HG03064 (cell line): Measurements from ENCODE around the gene ATP5F1D.

Experiments used
- ATAC-seq: cut with Tn5 transposase; IDR thresholded peaks from one replicate; pipeline ENCODE4 v1.9.1; 2021; ENCODE audit warnings: low read depth; ENCODE audit not compliant: unreplicated experiment

Gene ATP5F1D

DNA sequence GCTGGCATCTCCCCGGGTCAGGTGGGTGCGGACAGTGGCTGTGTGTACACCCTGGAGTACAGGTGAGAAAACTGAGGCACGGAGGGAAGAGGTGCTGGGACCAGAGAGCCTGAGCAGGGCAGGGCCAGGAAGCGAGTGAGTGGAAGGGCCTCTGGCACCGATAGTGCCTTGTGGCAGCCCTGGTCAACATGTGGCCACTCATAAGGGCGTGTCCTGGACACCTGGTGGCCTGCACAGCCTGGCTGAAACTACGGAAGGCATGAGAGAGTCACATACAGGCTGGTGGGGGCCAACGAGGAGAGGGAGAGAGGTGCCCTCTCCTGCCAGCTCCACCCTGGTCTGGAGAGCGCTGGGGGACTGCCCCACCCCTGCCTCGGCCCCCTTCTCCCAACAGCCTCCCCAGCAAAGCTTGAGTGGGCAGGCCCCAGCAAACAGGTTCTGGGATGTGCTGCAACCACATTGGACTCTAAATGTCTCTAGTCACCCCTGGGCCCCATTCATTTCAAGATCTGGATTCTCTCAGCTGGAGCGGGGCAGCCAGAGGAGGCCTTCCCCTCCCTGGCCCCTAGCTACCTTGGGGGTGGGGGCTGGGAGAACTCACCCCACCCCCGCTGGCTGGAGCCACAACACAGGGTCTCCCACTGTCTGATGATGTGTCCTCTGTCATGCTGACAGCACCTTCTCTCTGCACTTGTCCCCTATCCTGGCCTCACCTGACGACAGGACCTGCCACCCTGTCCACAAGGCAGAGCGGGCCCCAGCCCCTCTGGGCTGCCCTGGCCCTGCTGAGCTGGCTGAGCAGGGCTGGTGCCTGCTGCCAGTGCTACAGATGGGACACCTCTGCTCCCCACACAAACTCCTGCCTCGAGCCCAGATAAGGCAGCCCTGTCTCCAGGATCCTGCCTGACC is 9.6 kb upstream of the ATP5F1D start:
- no peak for ATAC-seq

DNA sequence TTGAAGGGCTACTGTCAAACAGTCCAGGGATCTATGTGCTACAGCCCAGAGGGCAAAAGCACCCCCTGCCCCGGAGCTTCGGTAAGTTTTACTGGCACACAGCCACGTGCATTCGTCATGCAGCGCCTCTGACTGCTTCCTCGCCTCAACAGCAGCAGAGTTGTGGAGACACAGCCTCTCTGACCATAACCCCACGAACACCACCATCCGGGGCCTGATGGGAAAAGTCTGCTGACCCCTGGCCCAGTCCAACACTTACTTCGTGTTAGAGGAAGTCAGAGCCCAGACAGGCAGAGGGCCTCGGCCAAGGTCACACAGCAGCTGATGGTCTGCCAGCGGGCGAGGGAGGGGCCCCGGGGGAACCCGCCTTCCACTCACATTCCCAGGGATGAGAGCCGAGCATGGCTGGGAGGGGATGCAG is 8.9 kb upstream of the ATP5F1D start:
- ATAC-seq, result no peak

DNA sequence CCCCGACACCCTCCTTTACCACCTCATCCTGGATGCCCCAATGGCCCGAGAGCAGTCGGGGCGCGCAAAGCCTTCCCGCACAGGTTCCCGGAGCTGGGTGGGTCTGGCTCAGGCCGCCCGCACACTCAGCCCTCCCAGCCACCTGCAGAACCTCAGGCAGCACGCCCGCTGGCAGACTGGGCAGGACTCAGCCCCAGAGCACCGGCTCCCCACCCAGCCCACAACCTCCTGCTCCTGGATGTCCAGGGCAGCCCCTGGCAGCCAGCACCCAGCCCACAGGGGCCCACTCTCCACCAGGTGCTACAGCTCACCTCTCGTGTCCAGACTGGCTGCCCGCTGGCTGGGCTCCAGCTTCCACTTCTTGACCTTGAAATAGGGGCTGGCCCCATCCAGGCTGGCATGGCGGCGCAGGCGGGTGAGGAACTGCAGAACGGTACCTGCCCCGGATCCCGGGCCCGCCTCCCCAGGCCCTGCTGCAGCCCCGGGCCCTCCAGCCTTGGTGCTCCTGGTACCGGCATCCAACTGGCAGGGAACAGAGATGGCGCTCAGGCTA is 8.4 kb upstream of the ATP5F1D start:
- ATAC-seq, result no peak

- ATAC-seq, result no peak
These were observed 7.2 kb upstream of the ATP5F1D start for GRCh38 chr19:1234051-1234954.

DNA sequence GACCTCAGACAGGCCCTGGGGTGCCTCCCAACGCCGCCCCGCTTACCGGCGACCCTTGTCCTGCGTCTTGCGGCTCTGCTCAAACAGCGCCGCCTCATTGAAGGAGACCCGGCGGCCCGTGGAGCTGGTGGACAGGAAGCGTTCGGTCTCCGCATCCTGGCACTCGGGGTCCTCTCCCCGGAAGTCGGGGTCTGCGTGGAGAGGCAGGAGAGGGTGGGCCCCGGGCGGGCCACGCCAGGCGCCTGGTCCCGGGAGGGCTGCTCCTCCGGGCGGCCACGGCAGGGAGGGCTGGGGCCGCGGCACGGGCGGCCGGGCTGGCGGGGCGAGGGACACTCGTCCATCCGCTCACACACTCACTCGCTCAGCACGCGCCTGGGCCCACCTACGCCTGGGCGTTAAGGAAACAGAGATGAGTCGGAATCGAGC is 6.6 kb upstream of the ATP5F1D start:
- ATAC-seq, result no peak

GRCh38 chr19:1235625-1236538 is 5.7 kb upstream of the ATP5F1D start:
- ATAC-seq, result no peak

DNA sequence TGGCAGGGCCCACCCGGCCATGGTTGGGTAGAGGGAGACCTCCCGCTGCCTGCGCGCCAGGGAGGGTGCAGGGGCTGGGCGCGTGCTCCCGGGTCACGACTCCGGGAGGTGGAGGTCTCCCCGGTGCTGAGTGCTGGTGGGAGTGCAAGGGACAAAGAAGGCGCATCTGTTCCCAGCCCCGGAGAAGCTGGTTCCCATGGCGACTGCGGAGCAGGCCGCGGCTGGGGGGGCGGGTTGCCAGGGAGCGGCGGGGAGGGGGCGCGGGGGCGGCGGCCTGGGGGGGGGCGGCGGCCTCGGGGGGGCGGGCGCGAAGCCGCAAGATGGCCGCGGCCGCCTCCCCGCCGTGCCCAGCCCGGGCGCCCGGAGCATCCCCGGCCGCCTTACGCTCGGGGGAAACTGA is 5.0 kb upstream of the ATP5F1D start:
- ATAC-seq, result no peak

DNA sequence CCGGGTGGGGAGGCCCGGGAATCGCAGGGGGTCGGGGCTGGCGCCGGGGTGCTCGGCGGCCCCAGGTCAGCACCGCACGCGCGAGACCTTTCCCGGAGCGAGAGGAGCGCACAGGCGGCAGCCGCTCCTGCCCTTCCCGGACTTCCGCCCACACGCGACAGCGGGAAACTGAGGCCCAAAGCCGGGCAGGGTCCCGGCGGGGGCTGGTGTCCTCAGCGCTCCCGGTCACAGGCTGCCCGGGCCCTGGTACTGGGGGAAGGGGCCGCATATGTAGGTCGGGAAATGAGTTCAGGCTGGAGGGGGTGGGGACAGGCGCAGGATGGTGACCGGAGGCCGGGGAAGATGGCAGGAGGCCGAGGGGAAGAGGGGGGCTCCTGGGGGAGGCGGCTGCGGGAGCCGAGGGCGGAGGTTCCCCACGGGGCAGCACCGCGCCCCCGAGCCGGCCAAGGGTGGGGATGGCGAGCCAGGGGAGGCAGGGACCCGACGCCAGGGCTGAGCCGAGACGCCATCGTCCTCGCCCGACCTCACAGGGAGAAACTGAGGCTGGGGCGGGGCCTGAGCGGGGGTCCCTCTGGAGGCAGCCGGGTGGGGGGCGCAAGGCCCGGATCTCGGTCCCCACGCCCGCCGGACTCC is 4.4 kb upstream of the ATP5F1D start:
- ATAC-seq, result no peak

GRCh38 chr19:1237754-1238368 is 3.7 kb upstream of the ATP5F1D start, which contains the start of gene CBARP:
CBARP (minus strand) TSS chr19:1238005; CDS start chr19:1236100, 1,905 bp downstream.
- no peak for ATAC-seq

DNA sequence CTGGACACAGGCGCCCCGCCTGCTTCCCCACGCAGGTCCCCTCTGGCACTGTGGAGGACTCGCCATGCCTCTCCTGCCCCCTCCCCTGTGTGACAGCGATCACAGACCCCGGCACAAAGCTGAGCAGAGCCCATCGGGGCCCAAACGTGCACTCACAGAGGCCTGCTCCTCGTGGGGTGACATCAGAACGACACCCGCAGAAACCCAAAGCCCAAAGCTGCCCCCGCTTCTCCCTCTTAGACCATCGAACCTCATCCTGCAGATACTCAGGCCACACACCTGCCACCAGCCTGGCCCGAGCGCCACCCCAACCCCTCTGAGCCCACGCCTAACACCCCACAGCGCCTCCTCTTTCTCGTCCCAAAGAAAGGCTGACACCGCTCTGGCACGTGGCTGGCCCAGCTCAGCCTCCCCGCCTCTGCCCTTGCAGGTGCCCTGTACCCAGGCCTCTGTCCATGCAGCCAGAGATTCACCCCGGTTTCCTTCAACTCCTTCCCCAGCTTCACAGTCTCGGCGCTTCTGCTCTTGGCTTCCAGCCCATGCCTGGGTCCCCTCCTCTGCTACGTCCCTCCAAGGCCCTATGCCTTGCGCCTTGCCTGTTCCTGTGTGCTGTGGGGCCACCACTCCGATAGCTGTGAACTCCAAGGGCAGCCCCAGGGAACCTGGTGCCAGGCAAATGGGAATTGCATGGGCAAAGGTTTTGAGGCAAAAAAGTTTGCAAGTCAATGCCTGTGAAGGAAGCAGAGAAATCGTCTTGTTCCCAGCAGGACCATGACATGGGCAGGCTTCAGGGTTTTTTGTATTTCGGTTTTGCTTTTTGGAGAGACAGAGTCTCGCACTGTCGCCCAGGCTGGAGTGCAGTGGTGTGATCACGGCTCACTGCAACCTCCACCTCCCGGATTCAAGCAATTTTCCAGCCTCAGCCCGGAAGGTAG is 2.9 kb upstream of the ATP5F1D start:
- ATAC-seq, result no peak

- no peak for ATAC-seq
These were observed 2.1 kb upstream of the ATP5F1D start for GRCh38 chr19:1239420-1239795.

DNA sequence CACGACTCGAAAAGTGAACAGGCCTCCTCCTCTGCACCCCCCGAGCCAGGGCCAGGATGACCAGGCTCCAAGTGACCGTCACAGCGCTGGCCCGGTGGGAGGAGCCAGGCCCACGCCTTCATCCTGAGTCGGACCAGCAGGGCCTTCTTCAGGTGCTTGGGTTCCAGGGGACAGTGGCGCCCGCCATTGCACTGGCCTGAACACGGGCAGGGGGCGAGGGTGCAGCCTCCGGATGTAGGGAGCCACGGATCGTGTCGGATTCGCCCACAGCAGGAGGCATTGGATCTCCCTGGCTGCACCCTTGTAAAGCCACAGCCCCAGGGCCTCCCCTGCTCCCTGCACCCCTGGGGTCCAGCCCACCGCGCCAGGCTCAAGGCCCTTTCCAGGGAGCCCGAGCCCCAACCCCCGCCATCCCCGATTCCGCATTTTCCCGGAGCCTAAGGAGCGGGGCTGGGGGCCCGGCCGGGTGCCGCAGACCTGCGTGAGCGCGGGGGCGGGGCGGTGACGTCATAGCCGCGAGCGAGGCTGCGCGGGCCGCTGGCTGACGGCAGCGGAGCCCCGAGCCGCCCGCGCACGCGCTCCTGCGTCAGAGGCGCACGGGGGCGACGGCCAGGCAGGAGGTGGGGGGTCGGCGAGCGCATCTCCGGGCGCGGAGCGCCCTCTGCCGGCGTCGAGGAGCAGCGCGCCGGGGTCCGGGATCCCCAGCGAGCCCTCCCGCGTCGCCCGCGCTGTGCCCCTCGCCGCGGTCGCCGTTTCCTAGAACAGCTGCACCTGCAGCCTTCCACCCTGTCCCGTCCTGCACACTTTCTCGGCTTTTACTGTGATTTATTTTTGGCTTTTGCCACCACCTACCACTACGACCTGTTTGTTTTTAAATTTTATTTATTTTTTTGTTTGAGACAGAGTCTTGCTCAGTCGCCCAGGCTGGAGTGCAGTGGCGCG is 1.5 kb upstream of the ATP5F1D start:
- ATAC-seq, result no peak

DNA sequence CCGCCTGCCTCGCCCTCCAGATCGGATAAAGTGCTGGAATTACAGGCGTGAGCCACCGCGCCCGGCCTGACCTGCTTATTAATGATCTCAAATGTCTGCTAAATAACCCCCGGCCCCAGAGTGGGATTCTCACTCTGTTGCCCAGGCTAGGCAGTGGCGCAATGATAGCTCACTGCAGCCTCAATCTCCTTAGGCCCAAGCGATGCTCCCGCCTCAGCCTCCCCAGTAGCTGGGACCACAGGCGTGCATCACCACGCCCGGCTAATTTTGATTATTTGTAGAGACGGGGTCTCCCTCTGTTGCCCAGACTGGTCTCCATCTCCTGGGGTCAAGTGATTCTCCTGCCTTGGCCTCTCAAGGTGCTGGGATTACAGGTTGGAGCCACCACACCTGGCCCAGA is 626 bp upstream of the ATP5F1D start:
- no peak for ATAC-seq

DNA sequence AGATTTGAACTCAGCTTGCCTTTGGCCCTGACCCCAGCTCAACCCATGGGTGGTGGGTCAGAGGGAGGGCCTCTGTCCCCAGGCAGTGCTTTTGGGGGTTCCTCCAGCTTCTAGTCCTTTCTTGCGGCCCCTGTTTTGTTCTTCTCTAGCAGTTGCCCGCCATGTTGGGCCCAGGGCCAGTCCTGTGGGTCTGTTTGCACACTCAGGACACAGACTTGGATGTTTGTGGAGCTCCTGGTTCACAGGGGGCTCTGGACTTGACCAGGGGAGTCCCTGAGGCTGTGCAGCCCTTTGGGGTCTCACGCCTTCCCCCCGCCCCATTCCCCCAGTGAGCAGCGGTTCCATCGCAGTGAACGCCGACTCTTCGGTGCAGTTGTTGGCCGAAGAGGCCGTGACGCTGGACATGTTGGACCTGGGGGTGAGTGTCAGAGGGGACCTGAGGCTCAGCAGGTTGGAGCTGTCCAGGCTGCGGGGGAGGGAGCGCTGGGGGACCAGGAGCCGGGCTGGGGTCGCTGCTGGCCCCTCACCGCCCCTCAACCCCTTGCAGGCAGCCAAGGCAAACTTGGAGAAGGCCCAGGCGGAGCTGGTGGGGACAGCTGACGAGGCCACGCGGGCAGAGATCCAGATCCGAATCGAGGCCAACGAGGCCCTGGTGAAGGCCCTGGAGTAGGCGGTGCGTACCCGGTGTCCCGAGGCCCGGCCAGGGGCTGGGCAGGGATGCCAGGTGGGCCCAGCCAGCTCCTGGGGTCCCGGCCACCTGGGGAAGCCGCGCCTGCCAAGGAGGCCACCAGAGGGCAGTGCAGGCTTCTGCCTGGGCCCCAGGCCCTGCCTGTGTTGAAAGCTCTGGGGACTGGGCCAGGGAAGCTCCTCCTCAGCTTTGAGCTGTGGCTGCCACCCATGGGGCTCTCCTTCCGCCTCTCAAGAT is 2.5 kb downstream of the ATP5F1D start:
- ATAC-seq, result no peak

GRCh38 chr19:1244693-1245451 is 3.3 kb downstream of the ATP5F1D start:
- no peak for ATAC-seq
